T-cell (primary cell): ENCODE results near the gene SGIP1. TPM values are rescaled to one million over a fixed set of nuclear protein-coding genes. Genes with fewer than 3 reads are reported as not detected.

ENCODE experiments used
- ATAC-seq, 4 experiments: fragments of 200-7000 bp in 3 of 4; fragments of 150-1000 bp in 1 of 4; cut with Tn5 transposase; replicated peaks in 1 of 4; 1 replicate in 3 of 4; 2 replicates in 1 of 4; pipeline ENCODE4 v1.10.0; 2021; ENCODE audit warnings: moderate library complexity in 3 of 4, mild to moderate bottlenecking in 2 of 4, moderate number of reproducible peaks in 1 of 4
- CTCF ChIA-PET, 2 donors: fragments of 300-600 bp; sonication (Branson Sonifier 250); formaldehyde crosslinking; loops; one replicate each; lab custom pipeline; 2022; ENCODE audit warnings: antibody characterized with exemption in 2 of 2; lab: Charles Lee
- POLR2A ChIA-PET, 2 donors: fragments of 300-600 bp; sonication (Branson Sonifier 250); formaldehyde crosslinking; loops; one replicate each; lab custom pipeline; 2022; ENCODE audit warnings: antibody characterized with exemption in 2 of 2; lab: Charles Lee
- DNase-seq, 35 experiments: peaks; one replicate each; pipeline versions ENCODE4 v3.0.0 to v3.0.0-alpha.2; 2013 to 2023
- H3K27ac ChIP-seq: one replicate; pipeline ENCODE4 v1.5.1; 2013; ENCODE audit warnings: low read length
- H3K27me3 ChIP-seq, 2 experiments: replicated peaks in 1 of 2; 1 replicate in 1 of 2; 2 replicates in 1 of 2; pipeline versions ENCODE4 v1.6.1 to v1.7.0; 2013; ENCODE audit warnings: low read length in 1 of 2, mixed read lengths in 1 of 2; ENCODE audit not compliant: control insufficient read depth in 2 of 2, insufficient read depth in 2 of 2; ENCODE audit errors: extremely low read depth in 1 of 2
- H3K36me3 ChIP-seq, 2 donors: 1 replicate in 1 of 2; 2 replicates in 1 of 2; pipeline versions ENCODE4 v1.6.1 to v1.7.0; 2013; ENCODE audit warnings: low read length in 1 of 2; ENCODE audit not compliant: control insufficient read depth in 2 of 2, insufficient read depth in 1 of 2; ENCODE audit errors: extremely low read depth in 1 of 2
- H3K4me1 ChIP-seq, 2 experiments: 1 replicate in 1 of 2; 2 replicates in 1 of 2; pipeline versions ENCODE4 v1.6.1 to v1.7.0; 2013; ENCODE audit warnings: low read length in 2 of 2, mixed read lengths in 1 of 2; ENCODE audit not compliant: insufficient read depth in 2 of 2, control insufficient read depth in 1 of 2; ENCODE audit errors: extremely low read depth in 1 of 2
- H3K4me3 ChIP-seq, 2 donors: 1 replicate in 1 of 2; 2 replicates in 1 of 2; pipeline versions ENCODE4 v1.5.1 to v1.7.0; 2013; ENCODE audit warnings: mild to moderate bottlenecking in 2 of 2, low read length in 1 of 2, moderate library complexity in 1 of 2; ENCODE audit not compliant: control insufficient read depth in 1 of 2; ENCODE audit errors: extremely low read depth in 1 of 2
- H3K9me3 ChIP-seq: 2 replicates; pipeline ENCODE4 v1.7.0; 2013
- H3K27ac Mint-ChIP-seq, 2 donors: one replicate each; pipeline ENCODE4 v1.8.0; 2020 to 2021; ENCODE audit warnings: mild to moderate bottlenecking in 2 of 2, mixed read lengths in 2 of 2
- H3K27me3 Mint-ChIP-seq, 2 donors: one replicate each; pipeline ENCODE4 v1.8.0; 2021 to 2022; ENCODE audit warnings: mixed read lengths in 2 of 2
- H3K36me3 Mint-ChIP-seq: one replicate; pipeline ENCODE4 v1.8.0; 2021; ENCODE audit warnings: mixed read lengths
- H3K4me1 Mint-ChIP-seq, 3 donors: one replicate each; pipeline ENCODE4 v1.8.0; 2020 to 2022; ENCODE audit warnings: mixed read lengths in 3 of 3, mild to moderate bottlenecking in 1 of 3
- H3K4me3 Mint-ChIP-seq, 3 donors: one replicate each; pipeline ENCODE4 v1.8.0; 2020 to 2022; ENCODE audit warnings: mild to moderate bottlenecking in 3 of 3, mixed read lengths in 3 of 3, moderate library complexity in 3 of 3
- H3K9me3 Mint-ChIP-seq, 3 donors: one replicate each; pipeline ENCODE4 v1.8.0; 2020 to 2022; ENCODE audit warnings: mixed read lengths in 3 of 3
- WGBS: methylation state at CpG from one replicate; pipeline ENCODE4 v1.1.5; 2013; ENCODE audit warnings: missing lambda C conversion rate; ENCODE audit not compliant: insufficient coverage; 5-methylcytosine and 5-hydroxymethylcytosine counted together
- total RNA-seq, 35 experiments: library from RNA in 6 of 35; stranded (reverse) in 6 of 35; fragments of 120-200 nt in 1 of 35; gene quantifications; one replicate each; pipeline versions ENCODE4 v1.2.1 to v1.2.4 and lab custom pipeline; 2013 to 2026

Gene SGIP1
- total RNA-seq, 5 donors from 2014 or later (not counting 1 experiment from before 2014, with no cell fraction given) = not detected

- no CpG with 5 or more reads among the region's 5 CpGs for WGBS
- ChIA-PET POLR2A (no interaction called here), CTCF (no interaction called here)
- Histone ChIP-seq H3K36me3 (no peaks in the 10 kb centered on the region), H3K4me3 (no peak overlapping the region), H3K9me3 (no peaks in the 10 kb centered on the region), H3K27me3 (no peaks in the 10 kb centered on the region), H3K27ac (no peak overlapping the region), H3K4me1 (no peaks in the 10 kb centered on the region)
- no peak for ATAC-seq
- H3K27me3 Mint-ChIP-seq = peaks cover 7 to 15% of the 10 kb centered on the region in 2 donors
- DNase-seq = no peak
- no peak overlapping the region for H3K27ac Mint-ChIP-seq
- H3K36me3 Mint-ChIP-seq = no peaks in the 10 kb centered on the region
- H3K4me1 Mint-ChIP-seq = no peaks in the 10 kb centered on the region
- H3K4me3 Mint-ChIP-seq = no peak overlapping the region
- H3K9me3 Mint-ChIP-seq = no peaks in the 10 kb centered on the region
Observed at GRCh38 chr1:66679140-66679539, 145.2 kb downstream of the SGIP1 start.

DNA sequence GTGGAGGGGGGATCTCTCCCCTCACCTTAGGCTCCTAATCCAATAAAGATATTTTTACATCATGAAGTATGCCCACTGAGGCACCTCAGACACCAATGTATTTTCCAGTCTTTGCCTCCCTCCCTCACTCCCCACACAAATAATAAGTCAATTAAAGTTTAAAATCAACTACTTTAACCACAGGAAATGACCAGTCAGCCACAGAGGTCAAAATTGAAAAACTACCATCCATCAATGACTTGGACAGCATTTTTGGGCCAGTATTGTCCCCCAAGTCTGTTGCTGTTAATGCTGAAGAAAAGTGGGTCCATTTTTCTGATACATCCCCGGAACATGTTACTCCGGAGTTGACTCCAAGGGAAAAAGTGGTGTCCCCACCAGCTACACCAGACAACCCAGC is 147.7 kb downstream of the SGIP1 start:
- no peaks in the 10 kb centered on the region for H3K9me3 Mint-ChIP-seq
- Histone ChIP-seq H3K36me3 (no peaks in the 10 kb centered on the region), H3K27ac (no peak overlapping the region), H3K4me1 (no peaks in the 10 kb centered on the region), H3K27me3 (no peaks in the 10 kb centered on the region), H3K9me3 (no peaks in the 10 kb centered on the region), H3K4me3 (no peak overlapping the region)
- ChIA-PET CTCF (no interaction called here), POLR2A (interaction anchor here in 1 of 2 donors (0.5 kb wide), 1 partner anchor 413 kb away, joined by 8 read pairs; no protein-coding TSS in a partner anchor)
- ATAC-seq (no peak), DNase-seq (no peak)
- WGBS = no CpG with 5 or more reads among the region's 2 CpGs
- H3K4me1 Mint-ChIP-seq = no peaks in the 10 kb centered on the region
- H3K36me3 Mint-ChIP-seq = no peaks in the 10 kb centered on the region
- no peak overlapping the region for H3K27ac Mint-ChIP-seq
- peaks cover 7 to 15% of the 10 kb centered on the region in 2 donors for H3K27me3 Mint-ChIP-seq
- H3K4me3 Mint-ChIP-seq = no peak overlapping the region

DNA sequence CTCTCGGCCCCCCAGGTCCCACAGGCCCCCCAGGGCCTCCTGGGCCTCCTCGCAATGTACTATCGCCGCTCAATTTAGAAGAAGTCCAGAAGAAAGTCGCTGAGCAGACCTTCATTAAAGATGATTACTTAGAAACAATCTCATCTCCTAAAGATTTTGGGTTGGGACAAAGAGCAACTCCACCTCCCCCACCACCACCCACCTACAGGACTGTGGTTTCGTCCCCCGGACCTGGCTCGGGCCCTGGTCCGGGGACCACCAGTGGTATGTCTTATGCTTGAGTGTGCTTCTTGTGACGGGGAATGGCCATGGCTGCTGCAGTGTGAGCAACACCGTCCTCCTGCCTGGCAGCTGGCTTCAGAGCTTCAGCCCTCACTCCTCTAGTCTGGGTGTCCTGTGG is 148.2 kb downstream of the SGIP1 start:
- Histone ChIP-seq H3K27ac (no peak overlapping the region), H3K36me3 (no peaks in the 10 kb centered on the region), H3K27me3 (no peaks in the 10 kb centered on the region), H3K4me1 (no peaks in the 10 kb centered on the region), H3K4me3 (no peak overlapping the region), H3K9me3 (no peaks in the 10 kb centered on the region)
- CTCF ChIA-PET = no interaction called here
- POLR2A ChIA-PET = interaction anchor here in 1 of 2 donors (0.5 kb wide), 1 partner anchor 413 kb away, joined by 8 read pairs; no protein-coding TSS in a partner anchor
- 79% methylated on average over 4 of the region's 11 CpGs for WGBS
- DNase-seq = no peak
- Mint-ChIP-seq H3K27me3 (peaks cover 7 to 15% of the 10 kb centered on the region in 2 donors), H3K4me3 (no peak overlapping the region), H3K27ac (no peak overlapping the region), H3K36me3 (no peaks in the 10 kb centered on the region), H3K4me1 (no peaks in the 10 kb centered on the region), H3K9me3 (no peaks in the 10 kb centered on the region)
- no peak for ATAC-seq

- H3K4me1 ChIP-seq = no peaks in the 10 kb centered on the region
- no peak overlapping the region for H3K27ac ChIP-seq
- H3K36me3 Mint-ChIP-seq = no peaks in the 10 kb centered on the region
- no peaks in the 10 kb centered on the region for H3K4me1 Mint-ChIP-seq
- H3K27ac Mint-ChIP-seq = no peak overlapping the region
- no peaks in the 10 kb centered on the region for H3K9me3 Mint-ChIP-seq
- CTCF ChIA-PET = no interaction called here
- no CpG with 5 or more reads among the region's 3 CpGs for WGBS
- no peaks in the 10 kb centered on the region for H3K36me3 ChIP-seq
- H3K27me3 Mint-ChIP-seq = peaks cover 0 to 8% of the 10 kb centered on the region in 2 donors
- H3K4me3 ChIP-seq = no peak overlapping the region
- ATAC-seq = no peak
- H3K27me3 ChIP-seq = no peaks in the 10 kb centered on the region
- no peak overlapping the region for H3K4me3 Mint-ChIP-seq
- DNase-seq = no peak
- POLR2A ChIA-PET = no interaction called here
- H3K9me3 ChIP-seq = no peaks in the 10 kb centered on the region
Observed at GRCh38 chr1:66684353-66684752, 150.4 kb downstream of the SGIP1 start.

GRCh38 chr1:66685265-66685664 is 151.3 kb downstream of the SGIP1 start:
- ChIA-PET CTCF (no interaction called here), POLR2A (no interaction called here)
- H3K36me3 Mint-ChIP-seq = no peaks in the 10 kb centered on the region
- H3K27ac Mint-ChIP-seq = no peak overlapping the region
- Histone ChIP-seq H3K27me3 (no peaks in the 10 kb centered on the region), H3K36me3 (no peaks in the 10 kb centered on the region), H3K27ac (no peak overlapping the region), H3K4me1 (no peaks in the 10 kb centered on the region), H3K9me3 (no peaks in the 10 kb centered on the region), H3K4me3 (no peak overlapping the region)
- no peaks in the 10 kb centered on the region for H3K9me3 Mint-ChIP-seq
- no peak for DNase-seq
- no peaks in the 10 kb centered on the region for H3K4me1 Mint-ChIP-seq
- no peak overlapping the region for H3K4me3 Mint-ChIP-seq
- ATAC-seq = no peak
- peaks cover 0 to 8% of the 10 kb centered on the region in 2 donors for H3K27me3 Mint-ChIP-seq

GRCh38 chr1:66685670-66686069 is 151.7 kb downstream of the SGIP1 start:
- no peak overlapping the region for H3K27ac ChIP-seq
- Mint-ChIP-seq H3K4me1 (no peaks in the 10 kb centered on the region), H3K27ac (no peak overlapping the region), H3K4me3 (no peak overlapping the region), H3K27me3 (peaks cover 0 to 8% of the 10 kb centered on the region in 2 donors), H3K9me3 (no peaks in the 10 kb centered on the region), H3K36me3 (no peaks in the 10 kb centered on the region)
- no peaks in the 10 kb centered on the region for H3K4me1 ChIP-seq
- H3K36me3 ChIP-seq = no peaks in the 10 kb centered on the region
- WGBS = no CpG with 5 or more reads among the region's 1 CpG
- H3K4me3 ChIP-seq = no peak overlapping the region
- DNase-seq (no peak), ATAC-seq (no peak)
- CTCF ChIA-PET = no interaction called here
- H3K27me3 ChIP-seq = no peaks in the 10 kb centered on the region
- no peaks in the 10 kb centered on the region for H3K9me3 ChIP-seq
- POLR2A ChIA-PET = no interaction called here

GRCh38 chr1:66686406-66686805 is 152.5 kb downstream of the SGIP1 start:
- no peak for DNase-seq
- peaks cover 4 to 9% of the 10 kb centered on the region in 2 donors for H3K27me3 Mint-ChIP-seq
- no peaks in the 10 kb centered on the region for H3K4me1 Mint-ChIP-seq
- Histone ChIP-seq H3K36me3 (no peaks in the 10 kb centered on the region), H3K4me1 (no peaks in the 10 kb centered on the region), H3K27me3 (no peaks in the 10 kb centered on the region), H3K4me3 (no peak overlapping the region), H3K27ac (no peak overlapping the region), H3K9me3 (no peaks in the 10 kb centered on the region)
- H3K4me3 Mint-ChIP-seq = no peak overlapping the region
- no peak overlapping the region for H3K27ac Mint-ChIP-seq
- ChIA-PET POLR2A (no interaction called here), CTCF (no interaction called here)
- no peak for ATAC-seq
- H3K9me3 Mint-ChIP-seq = no peaks in the 10 kb centered on the region
- H3K36me3 Mint-ChIP-seq = no peaks in the 10 kb centered on the region
- WGBS = no CpG with 5 or more reads among the region's 3 CpGs
